C1 segment of cervical spinal cord (tissue), 14 donors: ENCODE measurements around the gene LRRC75A.
A peak's percentile ranks its signal among the peaks of the same experiment; 100 is the strongest.
"Not testable (repeated sequence)": the region's sequence is repeated elsewhere in the genome, so short reads cannot be mapped to it uniquely, and the experiment has no call there.

ENCODE experiments used
- DNase-seq, 14 donors: peaks; one replicate each; lab custom pipeline; 2025; lab: John Stamatoyannopoulos, UW

Gene LRRC75A

GRCh38 chr17:16455997-16456741, 35.8 kb downstream of the LRRC75A start:
- DNase-seq = no peak

GRCh38 chr17:16453493-16453851, 38.5 kb downstream of the LRRC75A start:
- no peak for DNase-seq

DNA sequence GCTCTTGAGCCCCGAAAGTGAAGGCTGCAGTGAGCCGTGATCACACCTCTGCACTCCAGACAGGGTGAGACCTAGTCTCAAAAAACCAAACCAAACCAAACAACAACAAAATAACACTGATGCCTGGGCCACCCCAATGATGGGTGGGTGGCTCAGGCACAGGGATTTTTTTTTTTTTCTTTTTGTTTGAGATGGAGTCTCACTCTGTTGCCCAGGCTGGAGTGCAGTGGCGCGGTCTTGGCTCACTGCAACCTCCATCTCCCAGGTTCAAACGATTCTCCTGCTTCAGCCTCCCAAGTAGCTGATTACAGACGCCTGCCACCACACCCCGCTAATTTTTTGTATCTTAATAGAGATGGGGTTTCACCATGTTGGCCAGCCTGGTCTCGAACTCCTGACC, 39.7 kb downstream of the LRRC75A start:
- DNase-seq = not testable (repeated sequence)

DNA sequence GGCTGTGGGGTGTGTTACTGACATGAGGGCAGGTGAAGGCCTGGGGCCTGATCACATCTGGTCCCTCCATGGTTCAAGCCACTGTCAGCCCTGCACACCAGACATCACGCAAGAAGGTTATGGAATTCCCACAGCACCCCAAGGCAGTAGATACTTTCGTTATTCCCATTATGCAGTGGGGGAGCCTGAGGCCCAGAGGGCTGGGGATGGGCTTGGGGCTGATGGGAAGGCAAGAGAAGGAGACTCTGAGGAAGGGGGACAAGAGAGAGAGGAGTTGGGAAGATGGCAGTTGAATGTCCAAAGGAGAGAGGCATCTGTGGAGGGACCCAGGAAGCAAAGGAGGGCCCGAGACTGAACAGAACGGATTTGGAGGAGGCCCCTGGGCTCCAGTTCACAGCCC, 42.0 kb downstream of the LRRC75A start:
- no peak for DNase-seq

GRCh38 chr17:16449121-16449570, 42.8 kb downstream of the LRRC75A start:
- no peak for DNase-seq

DNA sequence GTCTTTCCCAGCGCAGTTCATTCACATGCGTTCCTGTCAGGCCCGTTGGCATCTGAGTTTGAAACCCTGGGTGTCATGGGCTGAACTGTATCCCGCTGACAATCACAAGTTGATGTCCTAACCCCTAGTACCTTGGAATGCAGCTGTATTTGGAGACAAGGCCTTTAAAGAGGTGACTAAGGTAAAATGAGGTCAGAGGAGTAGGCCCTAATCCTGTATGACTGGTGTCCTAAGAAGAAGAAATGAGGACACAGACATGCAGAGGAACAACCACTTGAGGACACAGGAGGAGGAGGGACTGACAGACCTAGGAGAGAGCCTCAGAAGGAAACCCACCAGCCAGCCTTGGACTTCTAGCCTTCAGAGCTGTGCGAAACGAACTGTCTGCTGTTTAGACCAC, 43.5 kb downstream of the LRRC75A start:
- DNase-seq = no peak

DNA sequence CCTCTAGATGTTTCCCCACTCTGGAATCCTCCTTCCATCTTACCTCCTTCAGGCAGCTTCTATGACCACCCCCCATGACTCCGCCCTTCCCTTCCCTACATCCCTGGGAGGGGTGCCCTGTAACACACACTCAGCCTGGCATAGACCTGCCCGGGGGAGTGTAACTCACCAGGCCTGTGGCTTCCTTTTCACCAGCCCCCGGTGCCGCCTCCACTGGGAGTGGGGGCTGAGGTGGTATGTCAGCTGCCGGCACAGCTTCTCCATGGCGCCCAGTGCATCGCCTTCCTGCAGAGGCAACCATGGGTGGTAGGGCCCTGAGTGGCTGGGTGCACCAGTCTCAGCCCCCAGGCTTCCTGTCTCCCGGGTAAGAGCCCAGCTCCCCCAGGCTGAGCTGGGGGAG, 44.3 kb downstream of the LRRC75A start:
- no peak for DNase-seq

DNA sequence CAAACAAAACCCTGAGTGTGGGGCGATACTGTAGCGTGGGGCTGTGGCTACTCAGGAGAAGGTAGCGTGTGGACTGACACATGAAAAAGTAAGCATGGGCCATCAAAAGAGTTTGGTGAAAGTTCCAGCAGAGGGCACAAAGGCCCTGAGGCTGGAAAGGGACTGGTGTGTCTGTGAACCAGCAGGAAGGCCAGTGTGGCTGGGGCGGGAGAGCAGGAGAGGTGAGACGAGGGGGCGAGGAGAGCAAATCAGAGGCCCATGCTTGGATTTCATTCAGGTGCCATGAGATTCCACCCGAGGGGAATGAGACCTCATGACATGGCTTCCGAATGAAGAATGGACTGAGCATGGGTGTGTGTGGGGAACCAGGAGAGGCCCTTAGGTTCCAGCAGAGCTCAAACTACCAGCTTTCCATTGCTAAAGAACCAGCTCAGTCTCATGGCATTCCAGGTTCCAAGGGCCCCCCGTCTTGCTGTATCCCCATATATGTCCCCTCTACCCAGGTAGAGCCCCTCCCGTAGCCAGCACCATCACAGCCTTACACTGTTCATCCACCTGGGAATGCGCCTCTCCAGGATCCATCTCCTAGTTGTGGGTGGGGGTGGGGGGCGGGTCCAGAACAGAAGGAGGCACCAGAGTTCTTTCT, 45.5 kb downstream of the LRRC75A start:
- no peak for DNase-seq

- peak in 1 of 14 donors; percentile 18 for DNase-seq
These were observed 47.6 kb downstream of the LRRC75A start for GRCh38 chr17:16444258-16444886.

DNA sequence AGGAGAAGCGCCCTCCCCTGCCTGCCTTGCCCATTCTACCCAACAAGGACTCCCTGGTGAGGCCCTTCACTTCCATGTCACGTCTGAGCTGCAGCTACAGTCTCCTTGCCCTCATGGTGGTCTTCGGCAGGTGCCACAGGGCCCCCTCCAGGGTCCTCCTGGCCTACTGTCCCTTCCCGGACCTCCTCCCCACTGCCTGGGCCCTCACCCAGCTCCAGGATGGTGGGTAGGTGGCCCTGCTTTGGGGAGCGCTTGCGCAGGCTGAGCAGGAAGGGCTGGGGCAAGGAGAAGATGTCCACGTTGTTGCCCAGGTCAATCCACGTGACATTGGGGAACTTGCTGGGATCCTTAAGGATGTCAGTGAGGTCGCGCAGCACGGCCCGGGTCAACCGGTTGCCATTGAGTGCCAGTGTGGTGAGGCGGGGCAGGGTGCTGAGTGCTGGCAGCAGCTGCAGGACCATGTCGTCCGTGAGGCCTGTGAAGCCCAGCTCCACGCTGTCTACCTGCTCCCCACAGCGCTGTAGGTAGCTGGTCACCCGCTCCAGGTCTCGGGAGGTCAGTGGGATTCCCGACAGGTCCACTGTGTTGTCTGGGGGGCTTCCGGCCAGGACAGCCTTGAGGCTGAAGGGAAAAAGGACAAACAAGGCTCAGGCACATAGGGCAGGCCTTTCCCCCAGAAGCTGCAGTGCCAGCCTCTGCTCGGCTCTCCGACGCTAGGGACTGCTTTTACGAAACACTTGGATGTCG, 48.3 kb downstream of the LRRC75A start:
- no peak for DNase-seq

GRCh38 chr17:16442594-16443510, 49.1 kb downstream of the LRRC75A start:
- DNase-seq = no peak

DNA sequence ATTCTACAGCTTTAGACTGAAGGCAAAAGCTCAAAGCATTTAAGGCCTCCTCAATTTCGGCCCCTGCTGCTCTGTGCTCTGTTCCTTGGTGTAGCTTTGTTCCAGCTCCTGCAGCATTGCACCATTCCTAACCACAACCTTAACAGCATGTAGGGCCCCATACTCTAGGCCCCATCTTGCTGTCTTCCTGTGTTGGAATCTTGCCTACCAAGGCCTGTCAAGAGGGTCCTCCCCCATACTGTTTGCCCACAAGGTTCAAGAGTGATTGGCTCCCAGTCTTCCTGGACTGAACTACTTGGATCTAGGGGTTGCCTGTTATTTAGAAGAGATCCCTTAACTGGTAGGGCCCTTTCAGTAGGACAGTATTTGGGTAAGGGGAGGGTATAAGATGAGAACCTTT, 49.9 kb downstream of the LRRC75A start:
- no peak for DNase-seq

DNA sequence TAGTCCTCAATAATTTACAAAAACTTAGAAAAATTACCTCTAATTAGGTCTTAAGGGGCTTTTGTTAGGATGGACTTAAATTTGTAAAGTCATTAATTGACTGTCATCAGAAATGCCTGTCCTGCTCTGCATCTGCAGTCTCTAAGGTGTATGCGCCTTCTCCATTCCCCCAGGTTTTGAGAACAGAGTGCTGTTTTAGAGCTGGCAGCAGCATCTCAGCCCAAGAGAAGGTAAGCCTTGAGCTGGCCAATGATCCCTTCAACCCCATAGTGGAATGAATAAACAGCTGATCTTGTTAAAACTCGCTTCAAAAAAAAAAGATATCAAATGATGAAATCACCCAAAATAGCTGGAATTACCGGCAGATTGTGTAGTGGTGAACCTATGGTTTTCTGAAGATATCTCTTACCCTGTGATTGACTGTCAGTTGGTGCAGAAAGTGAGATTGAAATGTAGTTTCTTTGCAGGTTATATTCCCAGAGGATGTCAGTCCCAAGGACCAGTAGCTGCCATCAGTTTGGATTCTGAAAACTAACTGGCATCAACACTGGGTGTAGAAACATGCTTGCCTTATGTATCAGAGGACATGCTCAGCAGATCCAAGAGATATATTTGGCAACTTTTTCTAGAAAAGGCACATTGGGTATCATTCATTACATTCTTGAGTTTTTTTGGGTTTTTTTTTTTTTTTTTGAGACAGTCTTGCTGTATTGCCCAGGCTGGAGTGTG, 50.9 kb downstream of the LRRC75A start:
- DNase-seq = no peak

DNA sequence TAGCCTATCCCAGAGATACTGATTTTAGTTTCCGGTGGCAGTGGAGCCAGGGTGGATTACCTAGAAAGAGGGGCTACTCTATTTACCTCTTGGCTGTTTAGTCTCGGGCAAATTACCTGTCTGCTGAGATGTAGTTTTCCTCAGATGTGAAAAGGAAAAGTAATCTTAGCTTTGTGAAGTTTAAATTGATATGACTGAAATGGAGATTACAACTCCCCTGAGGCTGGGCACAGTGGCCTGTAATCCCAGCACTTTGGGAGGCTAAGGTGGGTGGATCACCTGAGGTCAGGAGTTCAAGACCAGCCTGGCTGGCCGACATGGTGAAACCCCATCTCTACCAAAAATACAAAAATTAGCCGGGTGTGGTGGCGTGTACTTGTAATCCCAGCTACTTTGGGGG, 51.6 kb downstream of the LRRC75A start:
- DNase-seq = not testable (repeated sequence)

DNA sequence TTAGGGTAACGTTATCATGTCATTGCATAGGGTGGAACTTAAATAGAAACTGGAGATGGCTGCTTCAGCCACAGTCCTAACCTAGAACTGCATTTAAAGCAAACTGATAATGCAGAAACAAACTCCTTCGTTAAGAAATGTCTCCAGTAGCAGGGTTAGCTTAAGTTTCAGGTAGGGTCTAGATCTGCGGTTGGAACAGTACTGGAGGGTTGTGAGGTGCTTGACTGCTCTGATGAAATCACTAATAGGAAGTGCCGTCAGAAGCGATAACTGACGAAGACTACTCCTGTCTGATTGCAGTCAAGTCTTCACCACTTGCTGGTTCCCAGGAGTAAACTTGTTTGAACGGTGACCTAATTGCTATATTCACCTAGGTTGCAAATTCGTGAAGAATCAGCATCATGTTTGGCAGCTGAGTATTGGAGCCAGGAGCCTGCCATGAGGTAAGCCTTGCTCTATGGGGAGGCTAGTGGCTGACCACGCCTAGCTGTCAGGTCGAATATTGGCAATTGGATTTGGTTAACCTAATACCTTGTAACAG, 52.1 kb downstream of the LRRC75A start:
- DNase-seq = no peak

DNA sequence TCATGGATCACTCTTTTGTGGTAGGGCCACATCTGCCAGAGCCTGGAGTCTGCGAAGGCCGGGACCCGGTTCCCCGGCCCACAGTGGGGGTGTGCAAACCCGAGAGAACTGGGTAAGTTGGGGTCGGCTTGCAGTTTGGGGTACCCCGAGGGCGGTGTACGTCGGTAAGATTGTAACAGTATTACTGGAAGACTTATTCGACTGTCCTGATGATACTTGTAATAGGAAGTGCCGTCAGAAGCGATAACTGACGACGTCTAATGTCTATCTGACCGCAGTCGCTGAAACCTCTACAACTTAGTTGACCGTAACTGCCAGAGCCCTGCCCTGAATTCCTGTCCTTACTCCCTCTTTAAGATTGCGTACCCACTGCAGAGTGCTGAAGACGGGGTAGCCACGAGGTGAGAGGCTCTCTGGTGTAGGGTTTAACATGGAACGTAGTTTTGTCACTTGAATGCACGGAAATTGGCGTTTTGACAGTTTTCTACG, 52.6 kb downstream of the LRRC75A start:
- peak in 1 of 14 donors; percentile 41 for DNase-seq

DNA sequence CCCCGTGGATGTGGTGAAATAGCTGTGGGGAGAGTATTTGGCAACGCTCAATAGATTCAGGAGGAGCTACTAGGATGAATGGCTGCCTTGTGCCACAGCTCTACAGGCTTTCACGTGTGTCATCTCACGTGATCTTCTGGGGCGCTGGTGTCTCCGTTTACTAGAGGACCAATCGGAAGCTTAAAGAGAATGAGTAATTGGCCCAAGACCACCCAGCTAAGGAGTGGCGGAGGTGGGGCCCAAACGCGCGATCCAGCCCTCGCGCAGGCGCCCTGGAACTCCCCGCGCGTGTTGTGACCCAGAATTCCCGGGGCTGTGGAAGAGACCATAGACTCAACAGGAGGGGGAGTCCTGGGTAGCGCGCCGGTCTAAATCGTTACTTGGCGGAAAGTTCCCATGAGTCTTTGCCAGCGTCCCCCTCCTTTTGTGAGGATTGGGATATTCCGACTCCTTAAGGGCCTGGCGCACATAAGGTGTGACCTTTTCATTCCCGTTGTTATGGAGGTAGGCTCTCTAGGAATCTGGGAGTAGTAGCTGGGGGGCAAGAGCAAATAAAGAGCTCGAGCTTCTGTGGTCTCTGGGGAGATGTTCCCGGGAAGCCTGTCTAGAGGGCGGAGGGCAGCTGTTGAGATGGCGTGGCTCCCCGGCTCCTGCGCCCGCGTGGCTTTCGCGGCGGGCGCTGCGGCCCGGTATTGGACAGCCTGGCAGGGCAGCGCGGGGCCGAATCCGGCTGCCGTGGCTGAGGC, 53.3 kb downstream of the LRRC75A start:
- peak; percentile 80 to 99 (median 97) for DNase-seq

DNA sequence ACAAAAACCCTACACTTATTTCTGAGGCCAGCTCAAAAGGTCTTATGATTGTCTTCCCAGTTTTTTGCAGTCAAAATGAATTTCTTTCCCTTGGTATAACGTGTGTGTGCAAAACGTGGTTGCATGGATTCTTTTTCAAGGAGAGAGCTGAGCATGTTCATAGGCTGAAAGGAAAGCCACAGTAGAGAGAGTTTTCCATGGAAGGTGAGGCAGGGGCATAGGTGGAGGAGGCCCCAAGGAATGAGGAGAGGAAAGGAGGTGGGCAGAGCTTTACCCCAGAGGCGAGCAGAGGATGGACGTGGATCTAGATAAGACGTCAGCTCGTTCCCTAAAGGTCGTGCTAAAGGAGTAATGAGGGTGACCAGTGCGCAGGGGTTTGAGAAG, 53.8 kb downstream of the LRRC75A start:
- no peak for DNase-seq

GRCh38 chr17:16437083-16437482, 54.9 kb downstream of the LRRC75A start:
- DNase-seq = no peak
